Middle frontal gyrus (tissue), 1 donor: Measurements from ENCODE around the gene DUSP6.
A peak's percentile ranks its signal among the peaks of the same experiment; 100 is the strongest.

Experiments
- DNase-seq: peaks from one replicate; pipeline ENCODE4 v3.0.0-alpha.2; 2015; ENCODE audit warnings: low spot score; ENCODE audit errors: extremely low spot score

The DUSP6 gene, protein sequence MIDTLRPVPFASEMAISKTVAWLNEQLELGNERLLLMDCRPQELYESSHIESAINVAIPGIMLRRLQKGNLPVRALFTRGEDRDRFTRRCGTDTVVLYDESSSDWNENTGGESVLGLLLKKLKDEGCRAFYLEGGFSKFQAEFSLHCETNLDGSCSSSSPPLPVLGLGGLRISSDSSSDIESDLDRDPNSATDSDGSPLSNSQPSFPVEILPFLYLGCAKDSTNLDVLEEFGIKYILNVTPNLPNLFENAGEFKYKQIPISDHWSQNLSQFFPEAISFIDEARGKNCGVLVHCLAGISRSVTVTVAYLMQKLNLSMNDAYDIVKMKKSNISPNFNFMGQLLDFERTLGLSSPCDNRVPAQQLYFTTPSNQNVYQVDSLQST

DNA sequence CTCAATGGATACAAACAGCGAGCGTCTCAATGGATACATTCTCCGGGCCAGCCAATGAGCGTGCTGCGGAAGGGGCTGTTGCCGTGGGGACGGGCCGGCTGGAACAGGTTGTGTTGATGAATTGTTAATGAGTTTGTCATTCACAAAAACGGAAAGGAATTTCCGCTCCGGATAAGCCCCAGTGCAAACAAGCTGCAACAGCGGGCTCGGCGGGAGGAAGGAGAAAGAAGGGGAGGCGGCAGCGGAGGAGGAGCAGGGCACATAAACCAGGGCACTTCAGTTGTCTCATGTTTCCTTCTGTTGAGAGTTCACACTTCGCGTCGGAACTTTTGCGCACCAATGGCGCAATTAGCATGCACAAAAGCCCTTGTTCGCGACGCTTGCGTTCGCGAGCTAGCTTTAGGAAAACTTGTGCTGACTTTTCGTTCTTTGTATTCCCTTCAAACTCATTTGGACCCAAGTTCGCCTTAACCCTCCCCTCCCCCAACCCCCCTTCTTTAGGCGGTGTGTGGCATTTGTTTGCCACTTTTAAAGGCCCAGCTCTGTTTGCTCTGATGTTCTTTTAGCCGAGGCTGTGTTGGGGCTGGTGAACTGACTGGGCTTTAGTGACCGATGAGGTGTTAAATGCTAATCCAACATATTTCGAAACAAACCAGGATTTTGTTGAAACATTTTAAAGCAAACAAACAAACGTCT is at the start of gene DUSP6:
TSS of gene DUSP6 (minus strand) at position 10 of the 696 bp plus-strand sequence. CDS start 462 bp downstream, outside the sequence.
- DNase-seq: peak; percentile 90

DNA sequence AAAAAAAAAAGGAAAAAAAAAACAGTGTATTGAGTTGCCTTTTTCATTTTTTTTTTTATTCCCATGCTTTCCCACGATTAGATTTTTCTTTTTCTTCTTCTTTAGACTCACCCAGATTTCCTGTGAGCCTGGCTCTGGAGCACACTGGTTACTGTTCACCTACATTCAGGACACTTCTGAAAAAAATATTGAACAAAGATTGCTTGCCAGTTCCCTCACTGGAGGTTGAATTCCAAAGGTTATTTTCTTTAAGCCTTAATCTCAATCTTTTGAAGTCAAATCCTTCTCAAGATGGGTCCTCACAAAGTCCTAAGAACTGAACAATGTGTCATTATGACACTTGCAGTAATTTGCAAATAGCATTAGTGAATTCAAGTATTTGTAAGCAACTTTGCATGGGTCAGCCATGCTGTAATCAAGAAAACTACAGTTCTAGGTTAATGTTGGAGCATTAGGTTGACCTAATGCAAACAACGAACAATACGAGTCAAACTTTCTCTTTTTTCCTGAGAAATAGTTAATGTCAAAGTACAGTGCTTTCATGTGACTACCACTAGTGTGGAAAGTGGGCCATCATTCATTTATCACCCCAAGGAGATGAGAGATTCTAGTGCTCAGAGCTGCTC is 49.2 kb upstream of the DUSP6 start:
- no peak for DNase-seq

- DNase-seq: no peak
These were observed 48.1 kb upstream of the DUSP6 start for GRCh38 chr12:89400415-89400814.

DNA sequence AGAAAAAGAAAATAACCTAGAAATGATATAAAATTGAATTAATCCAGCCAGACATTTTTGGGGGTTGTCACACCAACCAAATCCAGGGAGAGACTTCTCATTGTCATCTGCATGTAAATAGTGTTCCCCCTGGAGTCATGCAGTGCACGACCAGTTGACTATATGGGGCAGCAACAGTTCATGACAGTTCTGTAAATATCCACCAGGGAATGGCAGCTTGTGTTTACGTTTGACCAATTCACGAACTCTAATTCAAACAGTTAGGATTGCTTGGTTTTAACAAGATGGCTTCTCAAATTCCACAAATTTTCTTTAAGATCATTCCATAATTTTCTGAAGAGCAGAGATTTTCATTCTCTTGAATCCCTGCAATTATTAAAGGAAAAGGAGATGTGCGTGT is 43.4 kb upstream of the DUSP6 start:
- DNase-seq: no peak

- DNase-seq: no peak
These were observed 41.3 kb upstream of the DUSP6 start for GRCh38 chr12:89393551-89394121.

DNA sequence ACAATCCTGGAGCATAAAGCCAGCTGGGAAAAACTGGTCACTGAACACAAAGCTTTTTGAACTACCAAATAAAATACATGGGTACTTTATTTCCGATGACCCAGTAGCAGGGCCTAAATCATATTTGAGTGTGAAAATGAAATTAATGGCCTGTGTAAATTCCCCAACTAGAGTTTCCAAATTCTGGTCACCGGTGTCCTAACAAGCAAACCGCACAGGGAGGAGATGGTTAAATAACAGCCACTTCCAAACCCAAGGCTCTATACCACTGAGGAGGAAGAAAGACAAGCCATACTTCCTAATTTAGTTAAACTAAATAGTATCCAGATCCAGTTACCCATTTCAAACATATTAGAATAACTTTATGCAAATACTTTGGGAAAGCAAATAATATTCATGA is 40.1 kb upstream of the DUSP6 start:
- DNase-seq: no peak

GRCh38 chr12:89391726-89392336 is 39.5 kb upstream of the DUSP6 start:
- DNase-seq: no peak

GRCh38 chr12:89390802-89391673 is 38.7 kb upstream of the DUSP6 start:
- DNase-seq: no peak

DNA sequence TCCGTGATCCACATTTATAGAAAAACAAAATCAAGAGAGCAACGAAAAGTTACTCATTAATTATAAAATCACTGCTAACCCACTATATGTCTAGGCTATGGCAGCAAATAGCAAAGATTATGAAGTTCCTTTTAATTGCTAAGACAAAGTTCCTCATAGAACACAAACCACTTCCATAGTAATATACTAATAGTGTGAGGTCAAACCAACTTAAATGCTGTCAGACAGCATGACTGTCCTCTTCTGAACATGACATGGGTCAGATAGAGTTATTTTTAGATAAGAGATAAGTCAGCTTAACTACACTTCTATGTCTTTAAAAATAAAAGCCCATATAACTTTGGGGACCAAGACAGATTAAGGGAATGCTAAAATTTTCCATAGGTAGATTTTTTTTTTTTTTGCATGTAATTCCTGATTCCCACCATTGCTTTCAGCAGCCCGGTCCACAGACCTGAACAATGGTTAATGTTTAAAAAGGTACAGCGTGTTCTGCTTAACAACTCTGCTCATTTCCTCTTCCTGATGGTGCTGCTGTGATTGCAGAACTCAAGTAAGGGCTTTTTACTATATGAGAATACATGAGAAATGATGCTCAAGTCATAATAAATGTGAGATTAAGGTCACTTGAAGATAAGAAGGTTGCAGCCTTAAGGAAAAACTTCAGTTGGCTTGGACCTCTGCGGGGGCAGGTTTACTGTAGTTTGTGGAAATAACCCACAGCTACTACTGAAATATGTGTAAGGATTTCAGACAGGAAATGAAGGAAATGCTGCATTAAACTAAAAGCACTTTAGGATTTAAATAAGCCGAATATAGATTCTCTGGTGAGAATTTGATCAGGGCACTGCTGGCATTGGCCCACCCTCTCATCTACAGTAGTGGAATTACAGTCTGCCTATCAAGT is 37.7 kb upstream of the DUSP6 start:
- no peak for DNase-seq

DNA sequence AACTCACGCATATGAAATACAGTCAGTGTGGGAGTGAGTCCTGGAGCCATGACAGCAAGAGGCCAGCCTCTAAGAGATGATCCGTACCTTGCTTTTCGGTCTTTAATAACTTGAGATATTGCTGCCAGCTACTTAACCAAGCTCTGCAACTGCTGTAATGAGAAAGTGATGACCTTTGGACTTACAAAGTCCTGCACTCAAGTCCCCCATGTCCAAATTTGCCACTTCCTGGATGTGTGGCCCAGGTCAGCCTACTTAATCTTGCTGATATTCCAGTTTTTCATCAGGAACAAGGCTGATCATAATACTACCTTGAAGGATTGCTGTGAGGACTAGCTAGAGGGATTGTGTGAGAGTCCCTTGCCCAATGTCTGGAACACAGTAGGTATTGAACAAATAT is 33.8 kb upstream of the DUSP6 start:
- DNase-seq: no peak

- DNase-seq: no peak
These were observed 32.5 kb upstream of the DUSP6 start for GRCh38 chr12:89384807-89385206.

- peak; percentile 35 for DNase-seq
These were observed 31.9 kb upstream of the DUSP6 start for GRCh38 chr12:89384050-89384758.

DNA sequence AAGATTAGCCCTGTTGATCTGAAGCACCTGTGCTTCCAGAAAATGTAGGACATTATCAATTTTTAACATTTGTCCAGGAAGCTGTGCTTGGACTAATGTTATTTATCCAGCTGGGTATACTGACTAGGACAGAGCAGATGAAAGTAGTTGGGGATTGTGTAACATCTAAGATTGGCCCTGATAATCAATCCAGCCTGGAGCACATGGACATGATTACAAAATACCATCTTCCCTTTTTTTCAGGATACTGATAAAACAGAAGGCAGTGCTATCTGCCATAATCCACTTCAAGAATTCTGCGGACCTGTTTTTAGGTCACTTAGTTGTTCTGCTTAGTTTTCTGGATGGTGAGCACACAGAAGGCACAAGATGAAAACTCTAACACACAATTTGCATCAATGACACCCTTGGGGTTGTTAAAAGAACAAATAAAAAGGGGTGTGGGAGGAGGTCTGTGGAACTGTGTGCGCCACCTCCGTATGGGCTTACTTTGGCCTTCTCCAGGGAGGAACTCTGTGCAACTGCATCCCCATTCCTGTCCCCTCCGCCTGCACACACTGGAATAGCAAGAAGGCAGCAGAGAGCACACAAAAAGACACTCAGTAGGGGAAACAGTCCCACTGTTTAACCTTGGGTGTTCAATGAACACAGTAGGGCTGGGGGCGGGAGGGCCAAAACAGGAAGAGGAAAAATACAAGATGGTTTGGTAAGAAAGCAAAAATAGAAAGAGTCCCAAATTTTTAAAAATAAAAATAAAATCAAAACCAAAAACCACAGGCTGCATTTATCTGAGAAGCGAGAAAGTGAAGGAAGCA is 31.1 kb upstream of the DUSP6 start:
- DNase-seq: no peak

DNA sequence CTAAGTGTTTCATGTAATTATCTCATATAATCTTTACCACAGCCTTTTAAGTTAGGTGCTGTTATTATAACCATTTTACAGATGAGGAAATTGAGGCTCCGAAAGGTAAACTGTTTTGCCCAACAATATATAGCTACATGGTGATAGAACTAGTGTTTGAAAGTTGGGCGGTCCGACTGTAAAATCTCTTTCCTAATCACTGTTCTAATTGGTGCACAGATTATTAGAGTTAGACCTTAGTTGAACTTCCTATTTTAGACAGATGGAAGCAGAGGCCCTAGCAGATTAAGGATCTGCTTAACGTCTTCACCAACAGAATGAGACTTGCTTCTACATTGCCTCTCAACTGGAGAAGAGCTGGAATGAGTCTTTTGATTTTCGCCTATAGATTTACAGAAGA is 30.0 kb upstream of the DUSP6 start:
- no peak for DNase-seq

DNA sequence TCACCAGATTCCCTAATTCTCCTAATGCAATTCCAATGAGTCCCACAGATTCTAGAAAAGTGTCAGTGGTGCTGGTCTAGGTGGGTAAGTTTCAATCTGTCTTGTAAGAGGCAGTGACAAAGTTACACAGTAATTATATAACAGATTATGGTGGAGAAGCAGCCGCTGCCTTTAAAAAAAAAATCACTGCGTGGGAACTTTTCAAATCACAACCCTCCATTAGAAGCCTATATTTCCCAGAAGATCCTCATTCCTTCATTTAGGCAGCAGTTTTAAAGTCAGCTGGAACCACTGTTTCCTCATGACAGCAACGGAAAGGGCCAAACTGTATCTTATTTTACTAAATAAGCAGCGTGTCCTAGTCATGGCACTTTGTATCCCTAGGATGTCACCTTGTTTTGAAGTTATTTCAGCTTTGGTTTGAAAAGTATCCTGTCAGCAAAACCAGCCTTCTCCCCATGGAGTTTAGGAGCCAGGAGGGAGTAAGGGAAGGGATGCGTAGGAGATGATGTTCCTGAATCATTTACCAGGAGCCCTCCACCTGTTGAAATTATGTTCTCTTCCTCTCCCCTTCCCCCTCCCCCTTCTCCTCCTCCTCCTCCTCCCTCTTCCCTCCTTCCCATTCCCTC is 27.7 kb upstream of the DUSP6 start:
- no peak for DNase-seq

GRCh38 chr12:89379148-89379838 is 27.0 kb upstream of the DUSP6 start:
- no peak for DNase-seq

GRCh38 chr12:89376844-89377243 is 24.5 kb upstream of the DUSP6 start:
- DNase-seq: no peak
